HG03060 (cell line): ENCODE measurements around the gene LLGL2.

Source experiments
- ATAC-seq: cut with Tn5 transposase; IDR thresholded peaks from one replicate; pipeline ENCODE4 v1.9.1; 2021; ENCODE audit warnings: low read depth, moderate number of reproducible peaks; ENCODE audit not compliant: unreplicated experiment

LLGL2 gene

DNA sequence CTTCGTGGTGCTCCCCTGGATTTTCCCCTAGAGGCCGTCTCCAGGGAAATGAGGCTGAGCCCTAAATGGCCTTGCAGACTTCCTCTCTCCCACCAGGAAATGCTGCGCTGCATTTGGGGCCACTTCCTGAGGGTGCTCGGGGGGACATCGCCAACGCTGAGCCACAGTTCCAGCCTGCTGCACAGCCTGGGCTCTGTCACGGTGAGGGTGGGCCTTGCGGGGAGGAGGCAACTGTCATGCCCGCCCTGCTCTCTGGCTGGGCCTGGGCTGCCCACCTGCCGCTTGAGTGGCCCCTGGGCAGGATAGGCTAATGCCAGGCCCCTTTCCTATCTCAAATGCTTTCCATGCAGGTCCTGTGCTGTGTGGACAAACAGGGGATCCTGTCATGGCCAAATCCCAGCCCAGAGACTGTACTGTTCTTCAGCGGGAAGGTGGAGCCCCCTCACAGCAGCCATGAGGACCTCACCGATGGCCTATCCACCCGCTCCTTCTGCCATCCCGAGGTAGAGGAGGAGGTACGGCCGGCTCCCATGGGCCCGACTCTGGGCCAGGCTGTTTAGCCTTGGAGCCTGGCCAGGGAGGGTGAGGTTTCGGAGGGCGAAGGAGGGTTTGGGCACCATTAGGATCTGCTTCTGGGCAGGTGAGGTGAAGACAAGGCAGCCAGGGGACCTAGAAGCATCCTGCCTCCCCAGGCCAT lies 34.4 kb upstream of the LLGL2 start:
- no peak for ATAC-seq

- no peak for ATAC-seq
Observed at GRCh38 chr17:75491680-75492079, 33.8 kb upstream of the LLGL2 start.

DNA sequence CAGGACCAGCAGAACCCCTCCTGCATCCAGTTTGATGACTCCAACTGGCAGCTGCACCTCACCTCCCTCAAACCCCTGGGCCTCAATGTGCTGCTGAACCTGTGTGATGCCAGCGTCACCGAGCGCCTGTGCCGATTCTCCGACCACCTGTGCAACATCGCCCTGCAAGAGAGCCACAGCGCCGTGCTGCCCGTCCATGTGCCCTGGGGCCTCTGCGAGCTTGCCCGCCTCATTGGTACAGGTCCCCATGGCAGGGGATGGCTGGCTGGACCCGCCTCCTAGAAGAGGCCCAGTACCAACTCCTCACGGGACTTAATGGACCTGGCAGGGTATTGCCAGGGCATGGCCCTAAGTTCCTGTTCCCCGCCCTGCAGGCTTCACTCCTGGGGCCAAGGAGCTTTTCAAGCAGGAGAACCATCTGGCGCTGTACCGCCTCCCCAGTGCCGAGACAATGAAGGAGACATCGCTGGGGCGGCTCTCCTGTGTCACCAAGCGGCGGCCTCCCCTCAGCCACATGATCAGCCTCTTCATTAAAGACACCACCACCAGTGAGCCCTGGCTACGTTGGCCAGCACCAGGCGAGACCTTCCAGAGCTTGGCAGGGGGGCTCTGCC lies 32.8 kb upstream of the LLGL2 start:
- ATAC-seq, result no peak

DNA sequence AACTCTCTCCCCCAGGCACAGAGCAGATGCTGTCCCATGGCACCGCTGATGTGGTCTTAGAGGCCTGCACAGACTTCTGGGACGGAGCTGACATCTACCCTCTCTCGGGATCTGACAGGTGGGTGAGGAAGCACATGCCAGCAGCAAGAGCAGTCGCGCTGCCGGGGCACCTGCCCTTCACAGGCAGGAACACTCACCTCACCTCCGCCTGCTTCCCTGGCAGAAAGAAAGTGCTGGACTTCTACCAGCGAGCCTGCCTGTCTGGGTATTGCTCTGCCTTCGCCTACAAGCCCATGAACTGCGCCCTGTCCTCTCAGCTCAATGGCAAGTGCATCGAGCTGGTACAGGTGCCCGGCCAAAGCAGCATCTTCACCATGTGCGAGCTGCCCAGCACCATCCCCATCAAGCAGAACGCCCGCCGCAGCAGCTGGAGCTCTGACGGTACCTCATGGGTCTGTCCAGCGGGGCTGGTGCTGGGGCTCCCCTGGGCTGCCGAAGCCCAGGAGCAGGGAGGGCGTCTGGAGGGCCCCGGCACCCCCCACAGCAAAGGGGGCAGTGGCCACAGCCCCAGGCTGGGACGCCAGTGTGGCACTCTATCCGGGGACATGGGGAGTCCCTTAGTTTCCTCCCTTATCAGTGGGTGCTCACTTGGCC lies 31.9 kb upstream of the LLGL2 start:
- ATAC-seq, result no peak

- ATAC-seq, result no peak
Observed at GRCh38 chr17:75494326-75494877, 31.1 kb upstream of the LLGL2 start.

DNA sequence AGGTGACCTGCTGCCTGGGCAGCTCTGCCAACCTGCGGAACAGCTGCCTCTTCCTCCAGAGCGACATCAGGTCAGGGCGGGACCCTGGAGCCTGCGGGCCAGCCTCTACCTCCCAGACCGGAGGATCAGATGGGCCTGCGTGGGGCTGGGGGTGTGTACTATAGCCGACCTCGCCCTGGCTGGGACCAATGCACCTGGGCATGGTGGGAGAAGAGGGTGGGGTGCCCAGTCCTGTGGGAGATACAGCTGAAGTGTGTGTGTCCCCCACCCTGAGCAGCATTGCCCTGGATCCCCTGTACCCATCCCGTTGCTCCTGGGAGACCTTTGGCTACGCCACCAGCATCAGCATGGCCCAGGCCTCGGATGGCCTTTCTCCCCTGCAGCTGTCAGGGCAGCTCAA lies 29.5 kb upstream of the LLGL2 start:
- ATAC-seq, result no peak

DNA sequence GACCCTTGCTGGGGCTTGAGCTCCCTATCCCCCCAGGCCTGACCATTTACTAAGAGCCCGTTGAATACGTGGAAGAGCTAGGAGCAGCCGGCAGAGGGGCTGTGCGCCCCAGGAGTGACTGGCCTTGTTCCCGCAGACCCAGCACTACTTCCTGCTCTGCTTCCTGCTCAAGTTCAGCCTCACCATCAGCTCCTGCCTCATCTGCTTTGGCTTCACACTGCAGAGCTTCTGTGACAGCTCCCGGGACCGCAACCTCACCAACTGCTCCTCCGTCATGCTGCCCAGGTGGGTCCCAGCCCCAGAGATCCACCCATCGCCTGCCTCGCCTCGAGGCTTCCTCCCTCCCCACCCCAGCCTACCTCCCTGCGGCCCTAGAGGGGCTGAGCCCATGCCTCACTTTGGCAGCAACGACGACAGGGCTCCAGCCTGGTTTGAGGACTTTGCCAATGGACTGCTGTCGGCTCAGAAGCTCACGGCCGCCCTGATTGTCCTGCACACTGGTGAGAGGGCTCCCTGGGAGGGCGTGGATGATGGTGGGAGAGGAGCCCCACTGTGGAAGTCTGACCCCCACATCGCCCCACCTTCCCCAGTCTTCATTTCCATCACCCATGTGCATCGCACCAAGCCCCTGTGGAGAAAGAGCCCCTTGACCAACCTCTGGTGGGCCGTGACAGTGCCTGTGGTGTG lies 27.3 kb upstream of the LLGL2 start:
- no peak for ATAC-seq

DNA sequence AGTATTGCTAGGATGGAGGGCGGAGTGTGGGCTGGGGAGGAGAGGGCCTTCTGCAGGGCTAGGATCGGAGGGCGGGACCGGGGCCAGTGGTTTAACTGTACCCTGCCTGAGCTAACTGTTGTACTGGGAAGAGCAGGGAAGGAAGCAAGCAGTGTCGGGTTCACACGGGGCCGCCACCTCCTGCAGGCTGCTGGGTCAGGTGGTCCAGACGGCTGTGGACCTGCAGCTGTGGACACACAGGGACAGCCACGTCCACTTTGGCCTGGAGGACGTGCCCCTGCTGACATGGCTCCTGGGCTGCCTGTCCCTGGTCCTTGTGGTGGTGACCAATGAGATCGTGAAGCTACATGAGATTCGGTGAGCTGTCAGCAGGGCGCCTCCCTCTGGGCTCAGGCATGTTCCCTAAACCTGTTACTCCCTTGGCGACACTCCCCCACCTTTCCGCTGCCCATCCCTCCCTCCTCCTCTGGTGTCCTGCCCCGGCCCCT lies 26.7 kb upstream of the LLGL2 start:
- no peak for ATAC-seq

DNA sequence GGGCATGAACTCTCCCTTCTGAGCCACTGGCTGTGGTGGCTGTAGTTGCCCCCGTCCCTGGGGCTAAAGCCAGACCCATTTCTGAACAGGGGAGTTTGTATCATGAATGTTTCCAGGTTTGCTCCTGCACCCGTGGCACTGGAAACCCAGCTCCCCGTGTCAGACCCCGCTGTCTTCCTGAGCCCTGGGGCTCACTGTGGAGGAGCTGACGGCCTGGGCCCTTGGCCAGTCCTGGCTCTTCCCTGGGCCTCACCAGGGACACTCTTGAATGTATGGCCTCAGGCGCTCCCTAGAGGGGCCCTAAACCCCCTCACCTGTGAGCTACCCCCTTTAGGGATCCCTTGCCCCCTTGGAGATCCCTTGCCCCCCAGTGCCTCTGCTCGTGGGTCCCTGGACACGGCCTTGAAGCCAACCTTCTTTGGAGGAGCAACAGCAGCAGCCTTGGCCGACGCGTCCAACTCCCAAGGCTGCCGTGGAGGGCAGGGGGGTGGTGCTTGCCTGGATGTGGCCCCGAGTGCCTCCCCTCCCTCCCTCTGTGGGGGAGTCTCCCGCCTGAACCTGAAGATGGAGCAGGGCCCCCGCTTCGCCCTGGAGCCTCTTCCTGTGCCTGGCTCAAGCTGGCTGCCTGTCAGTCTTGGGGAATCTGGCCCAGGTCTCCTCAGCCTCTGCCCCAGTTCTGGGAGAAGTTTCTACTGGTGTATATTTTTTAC lies 26.0 kb upstream of the LLGL2 start:
- ATAC-seq, result no peak

DNA sequence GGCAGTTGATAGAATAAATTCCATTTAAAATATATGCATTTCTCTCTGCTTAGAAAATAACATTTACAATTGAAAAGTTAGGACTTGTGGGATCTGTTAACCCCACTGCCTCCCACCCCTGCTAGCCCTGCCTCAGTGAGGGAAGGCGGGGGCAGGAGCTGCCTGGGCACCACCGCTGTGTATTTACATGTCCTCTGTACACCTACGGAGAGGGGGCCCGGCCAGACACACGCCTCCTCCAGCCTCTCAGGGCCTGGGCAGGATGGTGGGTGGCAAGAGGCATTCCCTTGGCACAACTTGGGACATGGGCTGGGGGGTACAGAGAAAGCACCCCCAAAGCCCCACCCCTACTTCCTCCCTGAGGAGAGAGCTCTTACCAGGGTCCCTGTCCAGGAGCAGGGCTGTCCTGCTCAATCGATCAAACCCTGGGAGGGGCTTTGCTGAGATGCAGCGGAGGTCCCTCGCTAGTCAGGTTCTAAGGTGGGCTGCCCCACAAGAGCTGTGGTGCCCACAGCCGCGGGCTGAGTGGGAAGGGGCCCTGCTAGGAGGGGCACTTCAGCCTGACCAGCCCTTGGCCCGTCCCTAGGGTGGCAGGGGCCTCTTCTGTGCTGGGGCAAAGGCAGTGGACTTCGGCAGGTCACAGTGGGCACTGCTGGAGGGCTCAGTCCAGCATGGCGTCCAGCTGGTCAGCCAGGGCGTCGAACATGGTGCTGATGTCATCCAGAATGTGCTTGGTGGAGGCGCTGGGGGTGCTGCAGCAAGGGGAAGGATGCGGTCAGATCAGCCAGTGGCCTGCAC lies 24.9 kb upstream of the LLGL2 start:
- ATAC-seq, result no peak

DNA sequence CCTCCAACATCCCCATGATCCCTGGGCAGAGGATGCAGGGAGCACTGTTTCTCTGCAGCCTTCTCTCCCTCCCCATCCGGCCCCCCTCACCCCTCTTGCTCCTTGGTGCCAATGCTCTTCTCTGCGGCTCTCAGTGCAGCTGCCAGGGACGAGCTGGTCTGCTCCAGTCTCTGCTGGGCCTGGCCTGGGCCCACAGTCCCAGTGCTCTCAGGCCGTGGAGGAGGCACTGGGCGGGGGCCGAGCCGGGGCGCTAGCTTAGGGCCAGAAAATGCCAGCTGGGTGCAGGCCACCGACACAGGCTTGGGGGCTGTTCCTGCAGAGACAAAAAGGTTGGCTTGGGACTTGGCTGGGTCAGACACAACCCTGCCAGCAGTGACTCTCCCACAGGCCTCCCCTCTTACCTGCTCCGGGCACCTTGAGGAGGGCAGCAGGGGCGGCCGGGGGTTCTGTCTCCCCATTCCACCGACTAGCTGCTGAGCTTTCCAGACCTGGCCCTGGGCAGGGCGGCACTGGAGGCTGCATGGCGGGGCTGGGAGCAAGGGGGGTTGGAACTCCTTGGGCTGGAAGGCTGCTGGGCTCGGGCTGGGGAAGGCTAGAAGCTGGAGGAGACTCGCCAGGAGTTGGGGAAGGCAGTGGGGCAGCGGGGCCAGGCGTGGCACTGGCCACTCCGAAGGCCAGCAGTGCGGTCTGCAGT lies 24.0 kb upstream of the LLGL2 start:
- ATAC-seq, result no peak

DNA sequence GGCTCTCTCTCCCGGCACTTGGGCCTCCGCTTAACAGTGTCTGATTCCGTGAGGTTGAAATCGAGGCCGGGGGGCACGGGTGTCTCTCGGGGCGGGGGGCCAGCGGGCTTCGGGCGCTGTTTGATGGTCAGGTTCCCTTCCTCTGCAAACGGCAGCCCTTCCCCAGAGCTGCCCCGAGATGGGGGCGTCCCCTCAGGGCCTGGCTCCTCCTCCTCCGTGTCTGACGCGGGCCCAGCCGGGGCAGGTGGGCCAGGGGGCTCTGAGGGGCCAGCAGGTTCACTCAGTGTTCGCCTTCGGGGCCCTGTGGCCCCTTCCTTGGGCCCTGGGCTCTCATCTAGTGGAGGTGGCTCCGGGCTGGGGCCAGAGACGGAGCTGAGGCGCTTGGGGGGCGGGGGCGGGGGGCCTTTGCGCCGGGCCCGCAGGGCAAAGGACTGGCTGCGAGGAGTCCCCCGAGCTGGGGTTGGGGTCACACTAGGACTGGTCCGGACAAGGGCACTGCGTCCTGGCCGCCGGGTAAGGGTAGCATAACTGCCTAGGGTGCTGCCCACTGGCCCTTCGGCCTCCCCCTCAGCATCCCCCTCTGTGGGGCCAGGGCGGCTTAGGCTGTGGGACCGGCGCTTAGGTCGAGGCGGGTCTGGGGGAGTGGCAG lies 23.3 kb upstream of the LLGL2 start:
- no peak for ATAC-seq

DNA sequence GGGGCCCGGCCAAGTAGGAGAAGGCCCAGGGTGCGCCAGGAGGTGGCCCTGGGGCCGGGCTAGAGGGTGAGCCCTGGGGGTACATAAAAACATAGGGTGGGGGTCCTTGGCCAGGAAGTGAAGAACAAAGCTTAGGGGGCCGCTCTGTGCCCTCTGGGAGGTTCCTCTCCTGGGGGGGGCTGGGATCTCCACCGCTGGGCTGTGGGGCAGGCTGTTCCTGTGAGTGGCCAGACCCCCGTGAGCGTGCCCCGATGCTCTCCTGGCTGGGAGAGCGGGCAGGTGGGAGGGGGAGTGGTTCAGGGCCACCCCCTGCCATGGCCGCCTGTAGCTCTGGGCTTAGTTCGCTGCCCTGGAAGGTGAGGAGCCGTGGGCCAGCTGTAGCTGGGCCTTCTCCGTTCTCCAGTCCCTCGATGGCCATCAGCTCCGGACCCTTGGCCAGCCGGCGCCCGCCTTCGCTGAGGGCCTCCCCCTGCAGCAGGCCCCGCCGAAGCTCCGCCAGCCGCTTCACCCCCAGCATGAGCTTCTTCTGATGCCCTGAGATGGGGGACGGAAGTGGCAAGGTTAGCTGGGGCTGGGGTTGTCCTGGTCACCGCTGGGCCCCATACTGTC lies 22.7 kb upstream of the LLGL2 start:
- ATAC-seq, result no peak

DNA sequence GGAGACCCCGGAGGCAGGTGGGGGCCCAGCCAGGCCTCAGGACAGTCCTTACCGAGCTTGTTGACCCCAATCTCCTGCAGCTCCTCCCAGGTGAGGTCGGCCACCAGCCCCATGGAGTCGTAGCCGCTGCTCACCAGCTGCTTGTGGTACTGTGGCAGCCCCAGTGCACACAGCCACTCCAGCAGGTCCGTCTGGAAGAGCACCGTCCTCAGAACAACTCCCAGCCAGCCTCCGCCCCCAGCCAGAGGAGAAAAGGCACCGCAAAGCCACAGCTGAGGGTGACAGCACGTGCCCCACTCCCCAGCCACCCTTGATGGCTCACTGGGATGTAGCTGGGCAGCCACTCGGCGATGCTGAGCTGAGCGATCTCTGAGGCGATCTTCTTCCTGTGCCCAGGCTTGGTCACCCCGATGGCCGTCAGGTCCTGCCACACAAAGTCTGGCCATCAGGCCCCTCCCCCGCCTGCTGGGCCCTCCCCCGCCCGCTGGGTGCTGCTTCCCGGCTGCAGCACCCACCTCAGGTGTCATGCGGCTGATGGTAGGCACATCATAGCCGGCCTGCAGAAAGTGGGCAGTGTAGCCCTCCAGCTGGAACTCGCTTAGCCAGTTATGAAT lies 22.1 kb upstream of the LLGL2 start:
- no peak for ATAC-seq

DNA sequence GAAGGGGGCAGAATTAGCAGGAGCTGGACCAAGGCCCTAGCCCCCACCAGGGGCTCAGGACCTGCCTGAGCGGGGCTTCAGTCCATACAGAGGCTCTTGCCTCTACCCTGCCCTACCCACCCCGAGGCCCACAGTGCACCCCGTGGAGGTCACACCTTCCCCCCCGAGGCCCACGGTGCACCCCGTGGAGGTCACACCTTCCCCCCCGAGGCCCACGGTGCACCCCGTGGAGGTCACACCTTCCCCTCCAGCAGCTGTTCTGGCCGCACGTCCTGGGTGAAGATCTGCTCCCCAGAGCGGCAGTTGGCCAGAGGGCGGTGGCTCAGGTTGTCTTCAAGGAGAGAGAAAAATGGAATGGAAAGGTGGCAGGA lies 21.5 kb upstream of the LLGL2 start:
- no peak for ATAC-seq

DNA sequence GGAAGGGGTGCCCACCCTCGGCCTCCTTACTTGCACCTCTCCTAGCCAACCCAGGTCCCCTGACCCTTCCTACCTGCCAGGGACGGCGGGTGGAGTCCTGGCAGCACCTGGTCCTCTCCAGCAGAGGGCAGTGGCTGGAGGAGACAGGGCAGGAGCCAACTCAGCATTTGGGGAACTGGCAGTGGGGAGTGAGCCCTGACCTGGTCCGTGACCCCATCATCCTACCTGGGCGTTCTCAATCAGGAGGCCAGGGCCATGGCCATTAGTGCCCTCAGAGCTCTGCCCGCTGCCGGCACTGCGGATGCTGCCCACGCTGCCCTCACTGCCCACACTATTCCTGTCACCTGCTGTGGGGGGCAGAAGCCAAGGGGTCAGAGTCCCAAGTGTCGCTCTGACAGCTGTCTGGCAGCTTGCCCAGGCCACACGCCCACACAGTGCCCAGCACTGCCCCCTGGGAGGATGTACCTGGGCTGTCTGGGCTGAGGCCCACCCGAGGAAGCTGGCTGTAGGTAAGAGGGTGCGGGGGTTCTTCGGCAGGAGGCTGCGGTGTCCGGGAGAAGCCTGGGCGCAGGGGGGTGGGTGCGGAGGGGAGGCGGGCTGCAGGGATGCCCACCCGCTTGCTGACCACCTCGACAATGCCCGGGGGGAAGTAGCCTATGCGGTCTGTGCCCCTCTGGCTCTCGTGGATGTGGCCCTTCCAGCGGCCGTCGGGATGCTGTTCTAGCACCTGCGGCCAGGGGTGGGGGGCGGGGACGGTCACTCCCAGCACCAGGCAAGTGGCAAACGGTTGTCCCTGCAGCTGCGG lies 20.9 kb upstream of the LLGL2 start:
- ATAC-seq, result no peak

- no peak for ATAC-seq
Observed at GRCh38 chr17:75505152-75505409, 20.4 kb upstream of the LLGL2 start.
